Mucosa of descending colon (tissue), 3 donors: Measurements from ENCODE around the gene CPPED1. TPM values are rescaled to one million over a fixed set of nuclear protein-coding genes. Genes with fewer than 3 reads are reported as not detected.

Experiments
- ATAC-seq: fragments of 200-7000 bp; cut with Tn5 transposase; one replicate; pipeline ENCODE4 v1.9.1; 2020; ENCODE audit warnings: mild to moderate bottlenecking, moderate library complexity
- DNase-seq, 3 donors: peaks; one replicate each; pipeline ENCODE4 v3.0.0-alpha.2; 2020
- H3K36me3 ChIP-seq: fragments of 200-600 bp; one replicate; pipeline ENCODE4 v1.8.0; 2021; ENCODE audit warnings: low read depth, mild to moderate bottlenecking
- H3K4me1 ChIP-seq: fragments of 200-600 bp; one replicate; pipeline ENCODE4 v1.8.0; 2021; ENCODE audit warnings: low read depth, mild to moderate bottlenecking
- H3K4me3 ChIP-seq: fragments of 200-600 bp; one replicate; pipeline ENCODE4 v1.8.0; 2021; ENCODE audit warnings: mild to moderate bottlenecking
- H3K9me3 ChIP-seq: fragments of 200-600 bp; one replicate; pipeline ENCODE4 v1.8.0; 2021; ENCODE audit warnings: mild to moderate bottlenecking
- CTCF ChIP-seq: fragments of 200-600 bp; IDR thresholded peaks from one replicate; pipeline ENCODE4 v1.8.0; 2022; ENCODE audit warnings: antibody characterized with exemption, mild to moderate bottlenecking
- intact Hi-C, 2 donors: fragments of 100-400 bp; cut with DNase I in 1 of 2; cut with micrococcal nuclease in 1 of 2; formaldehyde crosslinking; loops; one replicate each; pipeline versions ENCODE4 v1.11.0 to v1.11.1; 2022; cut with DNase I, micrococcal nuclease
- total RNA-seq, 3 donors: library from RNA; stranded (reverse); fragmentation: NEBNext Ultra II Directional in 2 of 3; extraction: Animal tissue kit (Norgen Biotek cat#: 25700) in 2 of 3; gene quantifications; one replicate each; pipeline versions ENCODE4 v1.2.1 to v1.2.4, GENCODE V29; 2021 to 2023
- donor health status: DM: no; HTN: no; CAD: no; lungs with moderate emphysema.
- donor health status: DM: no; HTN: no; CAD: no.
- donor health status: DM: no; HTN: yes; CAD: no.

Gene CPPED1
- total RNA-seq, 3 donors from 2014 or later, result 18.9 to 25.0 (median 23.4) TPM

GRCh38 chr16:12651765-12652512 lies 151.7 kb downstream of the CPPED1 start:
- H3K4me3 ChIP-seq, result no peak overlapping the region
- no peaks in the 10 kb centered on the region for H3K36me3 ChIP-seq
- no peaks in the 10 kb centered on the region for H3K9me3 ChIP-seq
- intact Hi-C loops, result no loop called here
- DNase-seq, result no peak
- no peak for ATAC-seq
- TF ChIP-seq CTCF, result no peak
- H3K4me1 ChIP-seq, result no peaks in the 10 kb centered on the region

DNA sequence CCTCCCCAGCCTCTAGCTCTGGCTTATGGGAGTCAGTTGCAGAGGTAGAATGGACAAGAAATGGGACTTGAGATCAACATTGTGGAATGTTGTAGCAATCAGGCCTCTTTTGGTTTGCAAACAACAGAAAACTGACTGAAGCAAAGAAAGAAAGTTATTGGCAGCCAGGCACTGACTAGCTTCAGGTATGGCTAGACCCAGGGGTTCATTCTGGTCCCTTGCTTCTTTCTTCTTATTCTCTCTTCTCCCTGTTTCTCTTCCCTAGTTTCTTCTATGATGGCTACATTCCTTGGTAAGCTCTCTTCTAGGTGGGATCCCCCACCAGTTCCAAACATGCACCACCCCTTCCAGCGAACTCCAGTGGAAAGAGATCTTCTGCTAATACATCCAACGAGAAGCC lies 154.3 kb downstream of the CPPED1 start:
- no peak for TF ChIP-seq CTCF
- Histone ChIP-seq H3K9me3 (no peaks in the 10 kb centered on the region), H3K4me3 (no peak overlapping the region), H3K36me3 (no peaks in the 10 kb centered on the region), H3K4me1 (no peaks in the 10 kb centered on the region)
- DNase-seq, result no peak
- intact Hi-C loops, result no loop called here
- no peak for ATAC-seq

- H3K36me3 ChIP-seq, result no peaks in the 10 kb centered on the region
- no peak for ATAC-seq
- no peaks in the 10 kb centered on the region for H3K9me3 ChIP-seq
- no peak for DNase-seq
- TF ChIP-seq CTCF, result no peak
- no peaks in the 10 kb centered on the region for H3K4me1 ChIP-seq
- H3K4me3 ChIP-seq, result no peak overlapping the region
- intact Hi-C loops, result no loop called here
These were observed 157.0 kb downstream of the CPPED1 start for GRCh38 chr16:12646490-12647274.

GRCh38 chr16:12646098-12646489 lies 157.6 kb downstream of the CPPED1 start:
- no peaks in the 10 kb centered on the region for H3K36me3 ChIP-seq
- no peak for TF ChIP-seq CTCF
- H3K9me3 ChIP-seq, result no peaks in the 10 kb centered on the region
- no peaks in the 10 kb centered on the region for H3K4me1 ChIP-seq
- ATAC-seq, result no peak
- no peak overlapping the region for H3K4me3 ChIP-seq
- DNase-seq, result no peak
- intact Hi-C loops, result no loop called here

- Histone ChIP-seq H3K4me3 (no peak overlapping the region), H3K4me1 (no peaks in the 10 kb centered on the region), H3K9me3 (no peaks in the 10 kb centered on the region), H3K36me3 (no peaks in the 10 kb centered on the region)
- intact Hi-C loops, result no loop called here
- DNase-seq, result no peak
- ATAC-seq, result no peak
- TF ChIP-seq CTCF, result no peak
These were observed 160.6 kb downstream of the CPPED1 start for GRCh38 chr16:12643034-12643455.
